ELF-1 (cell line): ENCODE results near the gene TTC19.
"Not testable (repeated sequence)": the region's sequence is repeated elsewhere in the genome, so short reads cannot be mapped to it uniquely, and the experiment has no call there.

Experiments used
- DNase-seq: peaks from one replicate; pipeline ENCODE4 v3.0.0-alpha.2; 2016; ENCODE audit warnings: low read depth, low spot score

The TTC19 gene

DNA sequence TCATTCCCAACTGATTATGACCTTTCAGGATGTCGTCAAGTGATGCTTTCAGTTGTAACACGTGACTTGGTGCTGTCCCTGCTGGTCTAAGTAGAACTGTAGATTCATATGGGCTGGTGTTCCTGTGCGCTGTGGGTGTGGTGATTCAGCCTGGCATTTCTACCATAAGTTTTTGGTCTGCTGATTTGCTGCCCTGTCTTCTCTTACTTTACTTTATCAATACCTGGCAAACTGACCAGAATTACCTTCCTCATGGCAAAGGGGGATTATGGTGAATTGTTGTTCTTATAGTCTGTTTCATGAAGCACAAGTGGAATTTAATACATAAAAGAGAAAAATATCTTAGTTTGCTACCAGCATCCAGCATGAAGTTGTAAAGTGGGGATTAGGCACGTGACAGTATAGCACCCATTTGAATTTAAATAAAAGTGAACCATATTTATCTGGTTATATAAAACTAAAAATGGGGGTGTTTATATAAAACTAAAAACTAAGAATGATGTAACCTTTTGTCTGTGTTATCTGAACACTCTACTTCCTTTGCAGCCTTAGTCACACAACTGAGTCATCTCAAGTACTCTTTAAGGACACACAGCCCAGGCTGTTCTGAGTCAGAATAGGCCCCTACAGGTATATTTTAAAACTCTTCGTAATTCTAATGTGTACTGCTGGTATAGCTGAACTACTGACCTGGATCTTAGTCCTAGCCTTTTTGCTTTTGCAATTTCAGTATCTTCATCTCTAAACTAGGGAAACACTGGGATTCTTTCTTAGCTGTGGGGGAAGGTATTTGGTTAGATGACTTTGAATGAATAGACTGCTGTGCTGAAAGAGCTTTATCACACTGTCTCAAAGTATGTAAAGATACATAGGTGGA, 28.3 kb downstream of the TTC19 start:
- no peak for DNase-seq

DNA sequence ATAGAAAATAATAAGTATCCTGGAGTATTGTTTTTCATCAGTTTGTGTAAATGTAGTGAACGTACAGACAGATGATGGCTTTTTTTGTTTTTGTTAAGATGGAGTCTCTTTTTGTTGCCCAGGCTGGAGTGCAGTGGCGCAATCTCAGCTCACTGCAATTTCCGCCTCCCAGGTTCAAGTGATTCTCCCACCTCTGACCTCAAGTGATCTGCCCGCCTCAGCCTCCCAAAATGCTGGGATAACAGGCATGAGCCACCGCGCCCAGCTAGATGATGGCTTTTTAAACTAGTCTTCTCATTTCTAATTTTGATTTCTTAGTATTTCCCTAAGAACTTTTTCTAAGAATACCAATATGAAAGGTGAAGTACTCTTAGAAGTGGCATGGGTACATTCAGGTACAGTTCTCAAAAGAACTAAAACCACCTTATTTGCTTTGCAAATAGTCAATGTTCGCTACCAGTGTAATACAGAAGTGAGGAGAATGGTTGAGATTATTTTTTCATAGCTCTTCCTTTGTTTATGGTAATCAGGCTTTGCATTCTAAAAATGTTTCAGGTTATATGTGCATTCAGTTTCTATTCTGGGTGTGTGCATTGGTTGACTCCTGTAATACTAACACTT, 34.2 kb downstream of the TTC19 start:
- no peak for DNase-seq

DNA sequence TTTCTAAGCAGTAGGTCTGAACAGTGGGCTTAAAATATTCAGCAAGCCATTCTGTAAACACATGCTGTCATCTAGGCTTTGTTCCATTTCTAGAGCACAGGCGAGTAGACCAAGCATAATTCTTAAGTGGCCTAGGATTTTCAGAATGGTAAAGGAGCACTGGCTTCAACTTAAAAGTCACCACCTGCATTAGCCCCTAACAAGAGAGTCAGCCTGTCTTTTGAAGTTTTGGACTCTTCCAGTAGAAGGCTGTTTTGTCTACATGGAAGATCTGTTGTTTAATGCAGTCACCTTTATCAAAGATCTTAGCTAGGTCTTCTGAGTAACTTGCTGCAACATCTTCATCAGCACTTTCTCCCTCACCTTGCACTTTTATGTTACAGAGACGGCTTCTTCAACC, 36.6 kb downstream of the TTC19 start:
- no peak for DNase-seq

DNA sequence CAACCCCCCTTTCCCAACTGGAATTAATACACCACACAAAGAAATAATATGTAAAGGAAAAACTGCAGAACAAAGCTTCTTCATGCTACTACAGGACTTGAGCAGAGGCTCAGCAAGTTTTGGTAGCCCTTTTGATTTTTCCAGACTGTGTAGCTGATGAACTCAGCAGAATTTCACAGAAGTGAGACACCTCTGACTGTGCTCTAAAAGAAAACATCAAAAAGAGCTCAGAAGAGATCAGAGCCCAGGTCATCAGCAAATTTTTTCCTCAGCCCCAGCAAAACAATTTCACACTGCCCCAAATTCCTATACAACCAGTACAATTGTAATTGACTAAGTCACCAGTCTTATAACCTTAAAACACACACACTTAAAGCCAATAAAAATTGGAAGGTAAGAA, 38.0 kb downstream of the TTC19 start:
- no peak for DNase-seq

DNA sequence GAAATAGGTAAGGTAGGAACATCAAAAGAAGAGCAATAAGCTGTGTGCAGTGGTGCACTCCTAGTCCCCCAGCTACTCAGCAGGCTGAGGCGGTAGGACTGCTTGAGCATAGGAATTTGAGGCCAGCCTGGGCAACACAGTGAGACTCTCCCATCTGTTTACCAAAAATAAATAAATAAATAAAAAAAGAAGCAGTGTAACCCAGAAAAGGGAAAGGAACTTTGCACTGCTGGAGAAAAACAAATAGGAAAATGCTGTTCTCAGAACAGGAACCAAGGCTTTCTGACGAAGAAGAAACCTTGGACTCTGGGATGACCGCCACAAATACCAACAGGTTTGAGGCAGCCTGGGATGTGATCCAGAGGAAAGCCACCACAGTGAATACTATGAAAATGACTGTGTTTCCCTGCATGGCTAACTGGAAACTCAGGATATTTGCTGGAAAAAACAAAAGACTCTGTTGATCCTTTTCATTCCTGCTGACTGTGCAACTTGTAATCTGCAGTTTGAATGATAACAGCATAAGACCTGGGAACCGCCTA, 41.2 kb downstream of the TTC19 start:
- no peak for DNase-seq

DNA sequence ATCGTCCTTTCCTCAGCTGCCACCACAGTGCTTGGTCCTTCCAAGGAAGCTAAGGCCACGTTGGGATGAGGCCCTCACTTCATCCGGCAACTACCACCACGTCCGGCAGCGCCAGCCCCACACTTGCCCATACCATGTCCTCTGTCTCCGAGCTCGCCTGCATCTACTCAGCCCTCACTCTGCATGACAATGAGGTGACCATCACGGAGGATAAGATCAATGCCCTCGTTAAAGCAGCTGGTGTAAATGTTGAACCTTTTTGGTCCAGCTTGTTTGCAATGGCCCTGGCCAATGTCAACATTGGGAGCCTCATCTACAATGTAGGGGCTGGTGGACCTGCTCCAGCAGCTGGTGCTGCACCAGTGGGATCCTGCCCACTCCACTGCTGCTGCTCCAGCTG, 44.9 kb downstream of the TTC19 start:
- peak; percentile 22 for DNase-seq

DNA sequence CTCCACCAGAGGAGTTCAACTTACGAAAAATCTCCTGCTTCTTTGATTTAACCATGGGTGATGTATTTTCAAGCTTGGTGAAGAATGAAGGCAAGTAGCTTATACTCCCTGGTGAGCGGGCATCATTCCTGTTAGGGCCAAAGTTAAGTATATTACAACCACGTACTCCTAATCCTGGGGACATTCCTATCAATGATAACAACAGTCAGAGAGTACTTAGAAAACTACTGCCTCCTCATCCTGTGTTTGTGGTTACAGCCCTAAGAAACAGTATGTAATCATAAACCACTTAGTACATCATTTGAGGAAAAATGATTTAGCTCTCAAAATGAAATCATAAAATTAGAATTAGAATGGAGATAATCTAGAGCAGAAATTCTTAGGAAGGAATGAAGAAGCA, 47.3 kb downstream of the TTC19 start:
- no peak for DNase-seq

DNA sequence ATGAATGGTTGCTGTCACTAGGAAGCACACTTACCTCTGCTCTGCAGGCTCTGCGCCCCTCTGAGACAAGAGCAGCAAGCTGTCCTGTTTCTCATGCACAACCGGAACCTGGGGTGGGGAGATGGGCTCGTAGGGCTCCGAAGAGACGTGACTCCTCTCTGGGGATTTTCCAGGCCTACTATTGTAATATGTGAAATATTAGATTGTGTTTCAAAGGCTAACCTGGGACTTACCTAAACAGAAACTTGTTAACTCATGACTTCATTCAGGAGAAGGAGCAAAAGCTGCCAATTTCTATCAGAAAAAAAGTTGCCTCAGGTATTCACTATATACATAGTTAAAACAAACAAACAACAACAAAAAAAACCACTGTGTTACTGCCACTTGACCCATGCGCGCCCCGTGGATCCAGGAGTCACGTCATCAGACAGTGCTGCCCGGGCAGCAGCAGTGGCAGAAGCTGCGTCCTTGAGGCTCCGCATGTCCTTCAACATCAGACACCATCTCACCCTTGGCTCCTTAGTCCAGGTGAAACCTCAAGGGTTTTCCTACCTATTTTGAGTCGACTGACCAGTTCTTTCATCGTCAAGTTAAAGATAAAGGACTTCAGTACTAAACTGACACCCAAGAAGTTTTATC, 49.3 kb downstream of the TTC19 start:
- DNase-seq, result no peak

DNA sequence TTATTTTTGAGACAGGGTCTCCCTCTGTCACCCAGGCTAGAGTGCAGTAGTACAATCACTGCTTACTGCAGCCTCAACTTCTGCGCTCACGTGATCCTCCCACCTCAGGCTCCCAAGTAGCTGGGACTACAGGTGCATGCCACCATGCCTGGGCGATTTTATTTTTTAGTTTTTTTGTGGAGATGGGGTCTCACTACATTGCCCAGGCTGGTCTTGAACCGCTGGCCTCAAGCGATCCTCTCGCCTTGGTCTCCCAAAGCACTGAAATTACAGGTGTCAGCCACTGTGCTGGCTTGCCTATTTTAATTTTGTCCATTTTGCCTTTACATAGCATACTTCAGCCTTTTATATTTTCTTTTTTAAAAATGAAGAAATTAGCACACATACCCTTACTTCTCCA, 51.2 kb downstream of the TTC19 start:
- DNase-seq, result no peak

DNA sequence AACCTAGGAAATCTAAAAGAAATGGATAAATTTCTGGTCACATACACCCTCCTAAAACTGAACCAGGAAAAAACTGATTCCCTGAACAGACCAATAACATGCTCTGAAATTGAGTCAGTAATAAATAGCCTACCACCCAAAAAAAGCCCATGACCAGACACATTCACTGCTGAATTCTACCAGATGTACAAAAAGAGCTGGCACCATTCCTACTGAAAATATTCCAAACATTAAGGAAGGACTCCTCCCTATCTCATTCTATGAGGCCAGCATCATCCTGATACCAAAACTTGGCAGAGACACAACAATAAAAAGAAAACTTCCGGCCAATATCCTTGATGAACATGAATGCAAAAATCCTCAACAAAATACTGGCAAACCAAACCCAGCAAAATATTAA, 52.9 kb downstream of the TTC19 start:
- no peak for DNase-seq

DNA sequence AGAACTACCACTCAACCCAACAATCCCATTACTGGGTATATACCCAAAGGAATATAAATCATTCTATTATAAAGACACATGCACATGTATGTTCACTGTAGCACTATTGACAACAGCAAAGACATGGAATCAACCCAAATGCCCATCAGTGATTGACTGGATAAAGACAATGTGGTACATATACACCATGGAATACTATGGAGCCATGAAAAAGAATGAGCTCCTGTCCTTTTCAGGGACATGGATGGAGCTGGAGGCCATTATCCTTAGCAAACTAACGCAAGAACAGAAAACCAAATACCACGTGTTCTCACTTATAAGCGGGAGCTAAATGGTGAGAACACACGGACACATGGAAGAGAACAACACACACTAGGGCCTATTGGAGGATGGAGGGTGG, 55.5 kb downstream of the TTC19 start:
- not testable (repeated sequence) for DNase-seq

DNA sequence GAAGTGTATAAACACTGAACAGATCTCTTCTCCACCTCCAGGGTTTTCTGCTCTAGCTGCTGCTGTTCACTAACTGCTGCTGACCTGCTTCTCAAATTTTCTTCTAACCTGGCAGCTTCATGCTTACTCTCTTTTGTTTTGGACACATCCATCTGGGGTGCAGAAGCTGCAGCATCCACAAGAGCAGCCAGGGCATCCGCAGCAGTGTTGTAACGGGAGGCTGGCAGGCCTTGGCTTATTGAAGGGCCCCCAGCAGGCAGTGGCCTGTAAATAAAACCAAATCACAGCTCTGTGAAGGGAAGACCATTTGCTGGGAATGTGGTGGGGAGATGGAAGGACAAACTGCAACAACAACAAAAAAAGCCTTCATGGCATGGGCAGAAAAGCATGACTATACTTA, 62.0 kb downstream of the TTC19 start:
- no peak for DNase-seq

DNA sequence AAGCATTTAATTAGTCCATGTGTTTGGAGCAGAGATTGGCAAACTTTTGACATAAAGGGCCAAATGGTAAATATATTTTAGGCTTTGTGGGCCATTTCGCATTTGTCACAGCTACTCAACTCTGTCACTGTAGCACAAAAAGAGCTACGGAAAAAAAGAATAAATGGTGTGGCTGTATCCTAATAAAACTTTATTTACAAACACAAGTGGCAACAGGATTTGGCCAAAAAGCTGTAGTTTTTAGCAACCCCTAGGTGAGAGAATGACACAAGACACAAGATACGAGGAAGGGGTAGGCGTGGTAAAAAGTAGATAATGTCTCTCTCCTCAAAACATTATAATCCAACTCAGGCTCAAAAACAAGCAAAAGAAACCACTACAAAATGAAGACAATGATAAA, 66.5 kb downstream of the TTC19 start:
- no peak for DNase-seq

DNA sequence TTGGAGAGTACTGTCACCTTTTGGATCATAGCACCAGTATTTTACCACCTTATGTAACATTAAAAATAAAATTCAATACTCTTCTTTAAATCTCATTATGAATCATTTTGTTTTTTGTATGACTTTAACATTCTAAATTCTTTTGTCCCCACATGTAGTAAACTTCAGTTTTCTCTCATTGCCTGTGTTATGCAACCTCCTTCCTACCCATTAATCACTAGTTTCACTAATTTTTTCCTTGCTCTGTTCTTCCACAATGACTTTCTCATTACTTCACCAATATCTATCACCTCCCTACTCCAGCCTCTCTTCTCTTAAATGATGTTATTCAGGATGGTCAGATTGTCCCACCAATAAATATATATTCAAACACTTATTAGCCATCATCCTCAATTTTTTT, 68.7 kb downstream of the TTC19 start:
- DNase-seq, result no peak

DNA sequence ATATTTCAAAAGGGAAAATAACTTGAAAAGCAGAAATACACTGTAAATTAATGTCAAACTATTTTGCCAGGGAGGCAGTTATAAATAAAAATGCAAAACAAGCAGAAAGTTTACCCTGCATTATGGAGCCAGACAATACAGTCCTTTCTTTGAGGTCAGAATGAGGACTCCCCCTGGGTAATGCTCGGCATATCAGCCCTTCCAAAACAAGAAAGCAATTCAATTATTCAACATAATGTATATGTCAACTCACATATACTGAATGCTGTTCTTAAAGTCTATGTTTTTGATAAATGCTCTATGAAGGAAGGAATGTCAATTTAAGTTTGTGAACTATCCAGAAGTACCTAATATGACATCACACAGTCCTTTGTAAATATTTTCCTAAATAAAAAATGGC, 72.4 kb downstream of the TTC19 start:
- DNase-seq, result no peak

DNA sequence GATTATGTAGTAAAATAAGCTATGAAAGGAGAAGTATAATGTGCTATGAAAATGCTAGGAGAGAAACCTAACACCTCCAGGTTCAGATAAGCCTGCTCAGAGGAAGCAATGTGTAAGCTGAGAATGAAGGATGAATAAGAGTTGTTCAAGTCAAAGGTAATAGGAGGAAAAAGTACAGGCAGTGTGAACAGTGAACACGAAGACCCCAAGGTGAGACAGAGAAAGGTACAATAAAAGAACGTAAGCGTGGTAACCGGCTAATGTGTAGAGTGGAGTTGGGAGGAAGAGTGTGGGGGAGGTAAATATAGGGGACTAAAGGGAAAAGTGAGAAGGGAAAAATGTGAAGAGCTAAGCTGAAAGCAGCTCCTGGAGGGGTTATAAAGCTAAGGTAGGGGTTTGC, 74.2 kb downstream of the TTC19 start:
- DNase-seq, result no peak

DNA sequence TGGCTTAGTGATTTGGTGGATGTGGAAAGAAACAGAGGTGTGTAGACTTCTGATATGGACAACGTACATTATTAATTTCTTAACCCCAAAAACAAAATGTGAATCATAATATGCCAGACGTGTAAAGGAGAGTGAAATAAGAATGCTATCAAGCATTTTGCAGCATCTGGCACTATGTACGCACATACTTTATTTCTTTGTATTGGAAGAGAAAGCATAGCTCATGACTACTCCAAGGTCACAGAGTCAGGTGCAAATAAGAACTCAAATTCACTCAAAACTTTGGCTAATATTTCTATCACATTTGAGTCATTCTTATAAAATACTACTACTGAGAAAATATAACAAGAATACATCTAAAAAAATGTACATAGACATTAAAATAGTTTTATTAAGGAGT, 74.8 kb downstream of the TTC19 start:
- DNase-seq, result no peak

DNA sequence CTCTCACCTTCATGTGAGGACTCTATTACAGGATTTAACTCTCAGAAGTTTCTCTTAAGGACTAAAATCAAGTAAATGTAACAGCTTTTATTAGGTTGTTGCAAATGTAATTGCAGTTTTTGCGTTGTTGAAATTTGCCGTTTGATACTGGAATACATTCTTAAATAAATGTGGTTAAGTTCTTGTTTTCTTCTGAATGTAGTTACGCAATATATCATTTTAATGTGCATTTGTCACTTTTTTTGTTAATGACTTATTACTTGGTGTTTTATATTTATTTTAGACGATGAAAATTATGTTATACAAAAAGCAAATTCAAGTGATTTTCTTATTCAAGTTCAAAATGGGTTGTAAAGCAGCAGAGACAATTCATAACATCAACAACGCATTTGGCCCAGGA, 76.3 kb downstream of the TTC19 start:
- no peak for DNase-seq
